HG03460 (cell line): ENCODE measurements around the gene HOXD4.
A peak's percentile ranks its signal among the peaks of the same experiment; 100 is the strongest.

Experiments
- ATAC-seq: cut with Tn5 transposase; IDR thresholded peaks from one replicate; pipeline ENCODE4 v1.9.1; 2021; ENCODE audit not compliant: unreplicated experiment

HOXD4 gene

GRCh38 chr2:176139661-176140512 lies 11.5 kb upstream of the HOXD4 start:
- ATAC-seq, result no peak

- peak; percentile 86 for ATAC-seq
Observed at GRCh38 chr2:176140513-176141317, 10.6 kb upstream of the HOXD4 start.

- no peak for ATAC-seq
Observed at GRCh38 chr2:176142281-176142680, 9.1 kb upstream of the HOXD4 start.

GRCh38 chr2:176145085-176145969 lies 6.0 kb upstream of the HOXD4 start:
- no peak for ATAC-seq

GRCh38 chr2:176146101-176146500 lies 5.2 kb upstream of the HOXD4 start:
- ATAC-seq, result no peak

- no peak for ATAC-seq
Observed at GRCh38 chr2:176146645-176147044, 4.7 kb upstream of the HOXD4 start.

- no peak for ATAC-seq
Observed at GRCh38 chr2:176147210-176147799, 4.0 kb upstream of the HOXD4 start.

GRCh38 chr2:176147800-176148496 lies 3.4 kb upstream of the HOXD4 start:
- ATAC-seq, result no peak

- no peak for ATAC-seq
Observed at GRCh38 chr2:176148751-176149421, 2.5 kb upstream of the HOXD4 start.

GRCh38 chr2:176149481-176149938 lies 1.8 kb upstream of the HOXD4 start:
- ATAC-seq, result no peak

GRCh38 chr2:176149939-176150583 lies 1.3 kb upstream of the HOXD4 start:
- ATAC-seq, result no peak

GRCh38 chr2:176150584-176151441 lies 537 bp upstream of the HOXD4 start:
- no peak for ATAC-seq

- no peak for ATAC-seq
Observed at GRCh38 chr2:176152350-176153181, 1.2 kb downstream of the HOXD4 start.

- ATAC-seq, result no peak
Observed at GRCh38 chr2:176154576-176155252, 3.4 kb downstream of the HOXD4 start.

GRCh38 chr2:176155356-176156044 lies 4.2 kb downstream of the HOXD4 start:
- no peak for ATAC-seq

GRCh38 chr2:176156301-176156806 lies 5.0 kb downstream of the HOXD4 start:
- no peak for ATAC-seq
